ENCODE data around the gene SLC22A12. TPM values are rescaled to one million over a fixed set of nuclear protein-coding genes. Genes with fewer than 3 reads are reported as not detected.

Gene SLC22A12
- total and polyA plus RNA-seq, 2 of the 8 experiments (the other 6 are each of a cell fraction or from before 2014, with no cell fraction given), result not detected

GRCh38 chr11:64643920-64644646, 53.1 kb downstream of the SLC22A12 start (continued):
- TF ChIP-seq ASH2L (IDR thresholded peaks at IDR 0.05; ENCODE audit: low read length) (no peak), SUZ12 (IDR thresholded peaks at IDR 0.05; ENCODE audit: low read length) (peak; percentile 53; the same call in 1 of the 2 replicates)
- TF ChIP-seq, protein P1, sequence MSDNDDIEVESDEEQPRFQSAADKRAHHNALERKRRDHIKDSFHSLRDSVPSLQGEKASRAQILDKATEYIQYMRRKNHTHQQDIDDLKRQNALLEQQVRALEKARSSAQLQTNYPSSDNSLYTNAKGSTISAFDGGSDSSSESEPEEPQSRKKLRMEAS (IDR thresholded peaks at IDR 0.05), result peak; percentile 65

Data from H1 (cell line).